ENCODE measurements around the gene FOXL3. TPM values are rescaled to one million over a fixed set of nuclear protein-coding genes. Genes with fewer than 3 reads are reported as not detected.

The FOXL3 gene
- total RNA-seq, 1 experiment from 2014 or later: not detected

DNA sequence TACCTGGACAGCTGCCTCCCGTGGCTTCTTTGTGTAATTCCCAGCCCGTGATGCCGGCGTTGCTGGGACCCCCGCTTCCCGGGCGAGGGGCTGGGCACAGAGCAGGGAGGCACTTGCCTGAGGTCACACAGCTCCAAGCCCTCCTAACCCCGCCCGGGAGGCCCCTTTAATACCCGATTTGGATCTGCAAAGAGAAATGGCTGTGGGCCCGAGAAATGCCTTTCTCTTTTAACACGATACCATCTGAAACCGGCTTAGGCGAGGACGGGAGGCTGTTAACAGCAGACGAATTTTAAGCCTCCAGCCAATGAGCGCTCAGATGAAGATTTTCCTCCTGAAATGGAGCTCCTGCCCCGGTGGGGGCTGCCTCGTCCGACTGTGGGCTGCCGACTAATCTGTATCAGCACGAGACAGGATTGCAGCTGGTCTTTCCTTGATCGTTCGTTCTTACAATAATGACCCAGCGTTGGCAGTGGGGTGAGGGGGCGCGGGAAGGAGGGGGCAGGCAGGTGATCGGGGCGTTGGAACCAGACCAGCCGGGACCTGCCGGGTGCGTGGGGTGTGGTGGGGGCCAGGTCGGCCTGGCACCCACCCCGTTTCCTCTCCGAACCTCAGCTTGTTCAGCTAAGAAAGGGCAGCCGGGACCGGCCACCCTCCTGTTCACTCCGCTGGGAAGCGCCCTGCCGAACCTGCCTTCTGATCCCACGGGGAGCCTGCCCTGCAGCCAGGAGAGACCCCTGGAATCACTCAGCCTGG is 36.2 kb upstream of the FOXL3 start:
- H3K4me1 Mint-ChIP-seq (ENCODE audit: low read depth, unreplicated experiment): no peaks in the 10 kb centered on the region
- H3K4me3 Mint-ChIP-seq (ENCODE audit: low read depth, unreplicated experiment): no peak overlapping the region
- H3K27ac Mint-ChIP-seq (ENCODE audit: unreplicated experiment): no peak overlapping the region
- BruUV-seq (replicated peaks): no TSS peak
- DNase-seq: no peak
- TF ChIP-seq, protein P1, sequence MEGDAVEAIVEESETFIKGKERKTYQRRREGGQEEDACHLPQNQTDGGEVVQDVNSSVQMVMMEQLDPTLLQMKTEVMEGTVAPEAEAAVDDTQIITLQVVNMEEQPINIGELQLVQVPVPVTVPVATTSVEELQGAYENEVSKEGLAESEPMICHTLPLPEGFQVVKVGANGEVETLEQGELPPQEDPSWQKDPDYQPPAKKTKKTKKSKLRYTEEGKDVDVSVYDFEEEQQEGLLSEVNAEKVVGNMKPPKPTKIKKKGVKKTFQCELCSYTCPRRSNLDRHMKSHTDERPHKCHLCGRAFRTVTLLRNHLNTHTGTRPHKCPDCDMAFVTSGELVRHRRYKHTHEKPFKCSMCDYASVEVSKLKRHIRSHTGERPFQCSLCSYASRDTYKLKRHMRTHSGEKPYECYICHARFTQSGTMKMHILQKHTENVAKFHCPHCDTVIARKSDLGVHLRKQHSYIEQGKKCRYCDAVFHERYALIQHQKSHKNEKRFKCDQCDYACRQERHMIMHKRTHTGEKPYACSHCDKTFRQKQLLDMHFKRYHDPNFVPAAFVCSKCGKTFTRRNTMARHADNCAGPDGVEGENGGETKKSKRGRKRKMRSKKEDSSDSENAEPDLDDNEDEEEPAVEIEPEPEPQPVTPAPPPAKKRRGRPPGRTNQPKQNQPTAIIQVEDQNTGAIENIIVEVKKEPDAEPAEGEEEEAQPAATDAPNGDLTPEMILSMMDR (IDR thresholded peaks at IDR 0.05; ENCODE audit: unreplicated experiment): no peak
- intact Hi-C loops (cut with micrococcal nuclease; ENCODE audit: unreplicated experiment): no loop called here
- peaks cover 10% of the 10 kb centered on the region for H3K27me3 Mint-ChIP-seq (ENCODE audit: unreplicated experiment)
- peaks cover 12% of the 10 kb centered on the region for H3K9me3 Mint-ChIP-seq (ENCODE audit: low read depth, unreplicated experiment)
- CTCF ChIA-PET: interaction anchor here (0.6 kb wide), 1 partner anchor 546 kb away, joined by 4 read pairs; no protein-coding TSS in a partner anchor
- H3K36me3 Mint-ChIP-seq (ENCODE audit: insufficient read depth, unreplicated experiment): peaks cover 16% of the 10 kb centered on the region

DNA sequence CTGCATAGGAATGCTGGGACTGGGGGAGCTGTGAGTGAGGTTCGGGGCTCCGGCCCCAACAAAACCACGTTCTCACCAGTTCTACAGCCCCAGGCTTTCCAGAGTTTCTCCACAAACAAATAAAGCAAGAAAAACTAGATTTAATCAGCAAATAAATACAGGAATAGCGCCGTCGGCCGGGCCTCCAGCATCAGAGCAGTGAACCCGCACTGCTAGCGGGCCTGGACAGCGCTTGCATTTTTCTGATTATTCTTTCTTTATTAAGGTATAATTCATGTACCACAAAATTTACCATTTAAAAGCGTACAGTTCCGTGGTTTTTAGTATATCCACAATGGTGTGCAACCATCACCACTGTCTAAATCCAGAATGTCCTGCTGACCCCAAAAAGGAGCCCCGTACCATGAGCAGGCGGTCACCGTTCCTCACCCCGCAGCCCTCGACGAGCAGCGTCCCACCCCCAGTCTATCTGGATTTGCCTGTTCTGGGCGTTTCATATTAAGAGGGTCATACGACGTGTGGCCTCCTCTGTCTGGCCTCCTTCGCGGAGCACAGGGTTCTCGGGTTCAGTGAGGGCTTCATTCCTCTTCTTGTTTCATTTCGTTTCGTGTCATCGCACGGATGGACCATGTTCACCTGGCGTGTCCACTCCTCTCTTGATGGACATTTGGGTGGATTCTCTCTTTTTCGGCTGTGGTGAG is 35.5 kb upstream of the FOXL3 start:
- Mint-ChIP-seq H3K27ac (ENCODE audit: unreplicated experiment) (no peak overlapping the region), H3K4me3 (ENCODE audit: low read depth, unreplicated experiment) (no peak overlapping the region), H3K36me3 (ENCODE audit: insufficient read depth, unreplicated experiment) (peaks cover 16% of the 10 kb centered on the region), H3K9me3 (ENCODE audit: low read depth, unreplicated experiment) (peaks cover 15% of the 10 kb centered on the region), H3K27me3 (ENCODE audit: unreplicated experiment) (peaks cover 3% of the 10 kb centered on the region), H3K4me1 (ENCODE audit: low read depth, unreplicated experiment) (no peaks in the 10 kb centered on the region)
- intact Hi-C loops (cut with micrococcal nuclease; ENCODE audit: unreplicated experiment): no loop called here
- no peak for DNase-seq
- TF ChIP-seq, protein P1 (IDR thresholded peaks at IDR 0.05; ENCODE audit: unreplicated experiment): no peak
- BruUV-seq (replicated peaks): no TSS peak
- CTCF ChIA-PET: no interaction called here

DNA sequence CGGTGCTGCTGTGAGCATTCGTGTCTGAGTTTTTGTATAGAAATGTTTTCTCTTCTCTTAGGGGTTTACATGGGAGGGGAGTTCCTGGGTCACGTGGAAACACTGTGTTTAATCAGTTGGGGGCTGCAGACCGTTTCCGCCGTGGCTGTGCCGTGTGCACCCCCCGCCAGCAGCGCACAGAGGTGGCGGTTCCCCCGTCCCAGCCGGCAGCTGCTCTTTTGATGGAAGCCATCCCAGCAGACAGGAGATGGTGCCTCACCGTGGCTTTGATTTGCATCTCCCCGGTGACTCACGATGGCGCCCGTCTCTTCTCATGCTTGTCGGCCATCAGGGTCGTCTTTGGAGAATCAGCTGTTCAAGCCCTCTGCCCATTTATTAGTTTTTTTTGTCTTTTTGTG is 34.9 kb upstream of the FOXL3 start:
- H3K27me3 Mint-ChIP-seq (ENCODE audit: unreplicated experiment): no peaks in the 10 kb centered on the region
- no peak overlapping the region for H3K27ac Mint-ChIP-seq (ENCODE audit: unreplicated experiment)
- no peak for DNase-seq
- CTCF ChIA-PET: no interaction called here
- H3K9me3 Mint-ChIP-seq (ENCODE audit: low read depth, unreplicated experiment): peaks cover 16% of the 10 kb centered on the region
- BruUV-seq (replicated peaks): no TSS peak
- TF ChIP-seq, protein P1 (IDR thresholded peaks at IDR 0.05; ENCODE audit: unreplicated experiment): no peak
- no peaks in the 10 kb centered on the region for H3K4me1 Mint-ChIP-seq (ENCODE audit: low read depth, unreplicated experiment)
- peaks cover 16% of the 10 kb centered on the region for H3K36me3 Mint-ChIP-seq (ENCODE audit: insufficient read depth, unreplicated experiment)
- no peak overlapping the region for H3K4me3 Mint-ChIP-seq (ENCODE audit: low read depth, unreplicated experiment)
- intact Hi-C loops (cut with micrococcal nuclease; ENCODE audit: unreplicated experiment): no loop called here

DNA sequence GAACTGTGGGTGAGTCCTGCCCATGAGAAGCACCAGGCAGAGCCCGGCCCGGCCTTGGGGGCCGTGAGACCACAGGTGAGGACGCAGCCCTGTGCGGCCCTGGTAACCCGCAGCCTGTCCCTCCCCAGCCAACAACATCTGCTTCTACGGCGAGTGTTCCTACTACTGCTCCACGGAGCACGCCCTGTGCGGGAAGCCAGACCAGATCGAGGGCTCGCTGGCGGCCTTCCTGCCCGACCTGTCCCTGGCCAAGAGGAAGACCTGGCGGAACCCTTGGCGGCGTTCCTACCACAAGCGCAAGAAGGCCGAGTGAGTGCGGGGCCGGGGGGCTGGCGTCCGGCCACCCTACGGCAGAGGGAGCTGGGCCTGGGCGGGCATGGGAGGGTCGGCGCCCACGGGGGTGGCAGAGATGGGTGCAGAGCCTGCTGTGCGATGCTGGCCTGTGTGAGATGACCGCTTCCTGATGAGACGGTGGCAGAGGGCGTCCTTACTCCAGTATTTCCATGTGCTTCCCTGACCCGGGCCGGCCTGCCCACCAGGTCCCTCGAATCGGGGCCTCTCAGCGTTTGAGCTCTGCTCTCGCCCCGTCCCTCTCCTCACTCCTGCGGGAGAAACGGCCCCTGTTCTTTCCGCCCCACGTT is 34.1 kb upstream of the FOXL3 start:
- intact Hi-C loops (cut with micrococcal nuclease; ENCODE audit: unreplicated experiment): no loop called here
- H3K27me3 Mint-ChIP-seq (ENCODE audit: unreplicated experiment): no peaks in the 10 kb centered on the region
- H3K36me3 Mint-ChIP-seq (ENCODE audit: insufficient read depth, unreplicated experiment): peaks cover 16% of the 10 kb centered on the region
- H3K4me1 Mint-ChIP-seq (ENCODE audit: low read depth, unreplicated experiment): no peaks in the 10 kb centered on the region
- TF ChIP-seq, protein P1 (IDR thresholded peaks at IDR 0.05; ENCODE audit: unreplicated experiment): no peak
- BruUV-seq (replicated peaks): no TSS peak
- no peak overlapping the region for H3K4me3 Mint-ChIP-seq (ENCODE audit: low read depth, unreplicated experiment)
- DNase-seq: no peak
- H3K9me3 Mint-ChIP-seq (ENCODE audit: low read depth, unreplicated experiment): peaks cover 16% of the 10 kb centered on the region
- H3K27ac Mint-ChIP-seq (ENCODE audit: unreplicated experiment): no peak overlapping the region
- CTCF ChIA-PET: no interaction called here

All from Calu3 (cell line).